Cardiac septum (tissue), 1 donor: ENCODE results near the gene DLG3. TPM values are rescaled to one million over a fixed set of nuclear protein-coding genes. Genes with fewer than 3 reads are reported as not detected.
"Not testable (repeated sequence)": the region's sequence is repeated elsewhere in the genome, so short reads cannot be mapped to it uniquely, and the experiment has no call there.

Source experiments
- DNase-seq: peaks from one replicate; pipeline ENCODE4 v3.0.0-alpha.2; 2020; ENCODE audit warnings: low spot score
- intact Hi-C: fragments of 100-400 bp; cut with DNase I; formaldehyde crosslinking; loops from one replicate; pipeline ENCODE4 v1.14.0; 2022
- long read RNA-seq: library from polyadenylated mRNA; unstranded; transcript quantifications from one replicate; pipeline ENCODE4 v2.0.0, GENCODE V29; 2021
- total RNA-seq: library from RNA; stranded (reverse); fragmentation: NEBNext Ultra II Directional; extraction: Animal tissue kit (Norgen Biotek cat#: 25700); gene quantifications from one replicate; pipeline ENCODE4 v1.2.1, GENCODE V29; 2021
- donor health status: DM: no; HTN: no; CAD: no.

Gene DLG3
- 10.9 TPM for total RNA-seq
- long read RNA-seq, full-length matches to known transcripts = 5 of 21 reads
- long read RNA-seq, partial matches to known transcripts = 5 of 21 reads
- long read RNA-seq, other reads (novel, unspliced or antisense) = 11 of 21 reads

DNA sequence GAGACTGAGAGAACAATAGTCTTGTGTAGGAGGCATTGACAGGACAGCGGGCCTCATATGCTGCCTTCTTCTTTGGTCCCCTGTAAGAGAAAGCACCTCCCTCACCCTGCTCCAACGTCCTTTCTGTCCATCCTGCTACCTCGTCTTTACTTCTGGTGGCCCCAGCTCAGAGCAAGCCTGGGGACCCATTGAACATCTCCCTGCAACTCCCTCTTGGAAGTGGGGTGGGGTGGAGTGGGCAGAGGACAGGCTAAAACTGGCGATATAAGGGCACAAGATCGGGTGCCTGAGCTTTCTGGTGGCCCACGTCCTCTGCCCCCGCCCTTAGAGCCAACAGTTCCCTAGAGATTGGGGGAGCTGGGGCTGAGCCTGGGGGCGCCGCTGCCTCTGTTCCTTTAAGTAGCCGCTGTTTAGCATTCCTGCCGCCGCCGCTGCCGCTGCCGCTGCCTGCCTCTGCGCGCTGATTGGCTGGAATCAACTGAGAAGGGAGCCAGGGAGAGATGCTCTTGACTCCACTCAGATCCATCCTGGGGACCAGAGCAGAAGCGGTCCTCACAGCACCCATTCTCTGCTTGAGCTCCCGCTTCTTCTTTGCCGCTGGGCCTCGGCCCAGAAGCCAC is at the start of gene DLG3:
Gene DLG3 (plus strand): TSS at position 510 of the 620 bp plus-strand sequence. CDS start 367 bp downstream, outside the sequence.
- intact Hi-C loops = no loop called here

DNA sequence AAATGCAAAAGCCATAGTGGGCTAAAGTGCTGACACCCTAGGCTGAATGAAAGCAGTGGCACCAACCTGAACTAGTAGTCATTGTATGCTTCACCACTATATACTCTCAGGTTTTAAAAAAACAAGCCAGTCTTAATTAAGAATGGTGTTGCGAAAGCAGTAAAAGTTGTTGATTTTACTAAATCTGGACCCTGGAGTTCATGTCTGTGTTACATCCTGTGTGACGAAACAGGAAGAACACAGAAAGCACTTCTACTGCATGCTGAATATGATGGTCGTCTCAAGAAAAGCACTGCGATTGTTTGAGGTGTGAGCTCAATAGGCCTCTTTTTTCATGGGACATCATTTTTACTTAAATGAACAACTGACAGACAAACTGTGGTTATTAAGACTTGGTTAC is 45.7 kb upstream of the DLG3 start:
- intact Hi-C loops = no loop called here
- no peak for DNase-seq

More for the DNA sequence above, at the start of gene DLG3:
- DNase-seq = no peak

DNA sequence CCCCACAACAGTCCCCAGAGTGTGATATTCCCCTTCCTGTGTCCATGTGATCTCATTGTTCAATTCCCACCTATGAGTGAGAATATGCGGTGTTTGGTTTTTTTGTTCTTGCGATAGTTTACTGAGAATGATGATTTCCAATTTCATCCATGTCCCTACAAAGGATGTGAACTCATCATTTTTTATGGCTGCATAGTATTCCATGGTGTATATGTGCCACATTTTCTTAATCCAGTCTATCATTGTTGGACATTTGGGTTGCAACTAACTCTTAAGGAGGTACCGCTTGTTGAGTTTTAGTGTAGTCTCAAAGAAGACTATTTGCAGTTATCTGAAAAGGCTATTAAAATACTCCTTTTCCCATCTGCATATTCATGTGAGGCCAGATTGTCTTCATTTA is 44.5 kb upstream of the DLG3 start:
- intact Hi-C loops, DNase-seq: not testable (repeated sequence)

DNA sequence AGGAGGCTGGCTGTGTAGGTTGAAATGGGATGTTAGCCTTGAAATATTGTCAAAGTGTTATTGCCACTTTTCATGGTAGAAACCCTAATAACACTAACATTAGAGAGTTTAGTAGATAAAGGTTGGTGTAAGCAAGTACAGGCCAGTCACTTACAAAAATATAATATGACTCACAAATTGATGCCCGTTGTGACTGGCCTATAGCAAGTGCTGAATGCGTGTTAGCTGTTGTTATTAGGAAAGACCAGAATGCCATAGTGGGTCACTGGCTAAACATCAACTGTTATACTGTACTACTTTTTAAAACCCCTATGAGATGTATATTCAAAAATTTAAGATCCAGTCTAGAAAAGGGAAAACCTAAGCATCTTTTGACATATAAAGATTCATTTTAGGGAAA is 41.9 kb upstream of the DLG3 start:
- no peak for DNase-seq
- intact Hi-C loops = no loop called here

DNA sequence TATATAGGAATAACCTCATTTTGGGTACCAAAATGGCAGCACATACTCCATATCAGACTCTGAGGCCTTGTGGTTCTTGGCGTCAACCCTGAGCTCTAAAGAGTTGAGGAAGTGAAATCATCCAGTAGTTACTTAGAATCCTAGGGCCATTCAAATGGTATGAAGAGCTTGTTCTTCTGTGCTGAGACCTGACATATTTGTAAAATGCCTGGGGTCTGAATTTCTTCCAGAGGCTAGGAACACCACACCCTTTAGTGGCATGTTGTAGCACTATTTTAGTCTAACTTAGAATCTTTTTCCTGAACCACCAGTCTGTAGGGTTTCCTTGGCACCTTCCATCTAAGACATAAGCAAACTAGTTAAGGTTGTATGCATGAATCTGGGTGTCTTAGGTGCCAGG is 39.6 kb upstream of the DLG3 start:
- DNase-seq = no peak
- intact Hi-C loops = no loop called here

DNA sequence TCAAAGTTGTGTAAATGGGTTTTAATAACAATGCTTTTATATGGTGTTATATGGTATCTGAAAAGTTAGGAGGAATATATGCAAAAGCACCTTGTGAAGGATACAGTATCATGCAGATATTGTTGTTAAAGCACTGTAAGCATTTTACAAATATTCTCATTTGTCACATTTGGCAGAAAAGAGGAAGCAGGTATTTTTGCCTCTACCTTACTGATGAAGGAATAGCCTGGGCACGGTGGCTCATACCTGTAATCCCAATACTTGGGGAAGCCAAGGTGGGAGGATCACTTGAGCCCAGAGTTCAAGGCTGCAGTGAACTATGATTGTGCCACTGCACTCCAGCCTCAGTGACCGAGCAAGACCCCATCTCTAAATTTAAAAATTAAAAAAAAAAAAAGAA is 33.7 kb upstream of the DLG3 start:
- no peak for DNase-seq
- intact Hi-C loops = no loop called here

DNA sequence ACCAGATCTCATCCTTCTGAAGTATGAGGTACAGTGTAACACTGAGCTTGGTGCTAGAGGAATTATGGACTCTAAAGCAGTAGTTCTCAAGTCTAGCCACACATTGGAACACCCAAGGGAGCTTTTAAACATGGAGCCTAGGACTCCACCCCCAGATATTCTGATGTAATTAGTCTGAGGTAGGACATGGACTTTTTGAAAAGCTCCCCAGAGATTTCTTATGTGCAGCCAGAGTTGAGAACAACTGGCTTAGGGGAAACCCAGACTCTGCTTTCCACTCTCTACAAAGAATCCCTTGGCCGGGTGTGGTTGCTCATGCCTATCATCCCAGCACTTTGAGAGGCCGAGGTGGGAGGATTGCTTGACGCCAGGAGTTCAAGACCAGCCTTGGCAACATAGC is 33.2 kb upstream of the DLG3 start:
- intact Hi-C loops = no loop called here

DNA sequence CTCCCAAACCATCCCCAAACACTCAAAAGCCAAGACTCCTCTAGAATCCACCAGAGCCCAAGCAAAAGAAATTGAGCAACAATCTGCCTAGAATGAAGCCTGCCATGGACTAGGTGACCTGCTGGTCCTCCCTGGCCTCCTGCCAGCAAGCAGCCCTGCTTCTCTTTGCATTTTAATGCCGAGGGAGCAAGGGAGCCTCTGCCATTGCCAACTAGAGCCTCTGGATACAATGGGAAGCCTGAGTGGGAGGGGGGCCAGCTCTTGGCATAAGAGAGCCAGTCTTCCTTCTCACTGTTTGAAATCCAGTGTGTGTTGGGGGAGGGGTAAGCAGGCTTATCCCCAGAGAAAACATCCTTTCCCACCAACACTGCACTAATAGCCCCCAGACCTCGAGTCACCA is 23.0 kb upstream of the DLG3 start:
- DNase-seq = no peak
- intact Hi-C loops = no loop called here

More for the DNA sequence above, 33.2 kb upstream of the DLG3 start:
- no peak for DNase-seq

DNA sequence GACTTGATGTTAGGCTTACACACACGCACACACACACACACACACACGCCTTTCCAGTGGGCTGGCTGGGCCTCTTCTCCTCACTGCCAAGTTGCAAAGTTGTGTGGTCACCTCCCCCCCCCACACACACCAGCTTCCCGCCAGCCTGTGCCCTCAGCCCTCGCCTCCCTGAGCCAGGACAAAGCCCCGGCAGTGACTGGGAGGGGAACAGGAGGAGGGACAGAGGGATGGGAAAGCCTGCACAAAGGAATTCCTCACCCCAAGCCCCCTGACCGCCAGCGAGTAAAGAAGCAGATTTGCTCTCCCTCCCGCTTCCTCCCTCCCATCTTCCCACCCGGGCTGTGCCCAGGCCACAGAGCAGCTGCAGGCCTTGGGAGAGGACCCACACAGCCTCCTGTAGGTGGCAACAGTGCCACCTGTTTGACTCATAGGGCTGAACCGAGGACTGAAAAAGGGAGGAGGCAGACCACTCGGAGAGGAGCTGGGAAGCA is 21.7 kb upstream of the DLG3 start, which contains the start of gene GDPD2:
Gene GDPD2 (plus strand): TSS at position 464 of the 491 bp plus-strand sequence. CDS start 1,671 bp downstream, outside the sequence.
- intact Hi-C loops = no loop called here
- DNase-seq = no peak

DNA sequence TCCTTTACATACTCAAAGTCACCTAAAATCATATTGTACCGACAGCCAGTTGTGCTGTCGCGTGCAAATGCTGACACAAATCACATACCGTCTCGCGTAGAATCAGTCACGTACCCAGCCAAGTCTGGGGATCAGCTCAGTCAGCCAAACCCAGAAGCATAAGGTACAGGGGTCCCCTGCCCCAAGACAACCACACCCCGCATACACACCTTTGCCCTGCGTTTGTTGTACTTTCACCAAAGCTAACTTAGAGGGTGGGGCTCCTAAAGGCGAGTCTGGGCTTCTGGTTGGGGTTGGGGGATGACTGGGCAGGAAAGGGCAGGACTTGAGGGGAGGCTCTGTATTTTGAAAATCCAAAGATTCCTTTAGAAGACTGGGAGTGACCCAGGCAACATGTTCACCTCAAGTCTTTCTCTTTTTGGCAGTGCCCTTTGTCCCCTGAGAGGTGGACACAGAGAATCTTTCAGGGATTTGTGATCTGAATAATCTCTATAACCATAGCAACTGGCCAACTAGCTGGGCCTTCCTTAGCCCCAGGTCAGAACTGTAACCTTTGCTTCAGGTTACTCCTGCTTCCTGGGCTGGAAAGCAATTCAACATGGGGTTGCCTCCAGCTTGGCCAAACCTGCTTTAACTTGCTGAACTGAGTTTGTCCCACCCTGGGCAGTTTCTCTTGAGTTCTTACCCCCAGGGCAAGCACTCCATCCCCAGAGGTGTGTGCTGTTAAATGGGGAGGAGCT is 20.5 kb upstream of the DLG3 start:
- DNase-seq = no peak
- intact Hi-C loops = no loop called here

DNA sequence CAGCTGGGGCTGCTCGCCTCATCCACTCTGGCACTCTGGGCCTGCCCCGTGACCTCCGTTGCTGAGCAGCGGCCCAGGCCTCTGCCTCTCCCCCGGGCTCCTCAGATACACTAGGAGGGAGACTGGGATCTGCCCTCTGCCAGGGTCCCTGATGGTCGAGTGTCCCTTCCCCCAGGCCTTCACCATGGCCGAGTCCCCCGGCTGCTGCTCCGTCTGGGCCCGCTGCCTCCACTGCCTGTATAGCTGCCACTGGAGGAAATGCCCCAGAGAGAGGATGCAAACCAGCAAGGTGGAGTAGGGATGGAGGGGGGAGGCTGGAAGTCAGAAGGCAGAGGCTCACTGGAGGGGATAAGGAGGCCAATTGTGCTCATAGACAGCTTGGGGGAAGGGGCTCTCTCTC is 19.8 kb upstream of the DLG3 start:
- DNase-seq = no peak
- intact Hi-C loops = no loop called here

DNA sequence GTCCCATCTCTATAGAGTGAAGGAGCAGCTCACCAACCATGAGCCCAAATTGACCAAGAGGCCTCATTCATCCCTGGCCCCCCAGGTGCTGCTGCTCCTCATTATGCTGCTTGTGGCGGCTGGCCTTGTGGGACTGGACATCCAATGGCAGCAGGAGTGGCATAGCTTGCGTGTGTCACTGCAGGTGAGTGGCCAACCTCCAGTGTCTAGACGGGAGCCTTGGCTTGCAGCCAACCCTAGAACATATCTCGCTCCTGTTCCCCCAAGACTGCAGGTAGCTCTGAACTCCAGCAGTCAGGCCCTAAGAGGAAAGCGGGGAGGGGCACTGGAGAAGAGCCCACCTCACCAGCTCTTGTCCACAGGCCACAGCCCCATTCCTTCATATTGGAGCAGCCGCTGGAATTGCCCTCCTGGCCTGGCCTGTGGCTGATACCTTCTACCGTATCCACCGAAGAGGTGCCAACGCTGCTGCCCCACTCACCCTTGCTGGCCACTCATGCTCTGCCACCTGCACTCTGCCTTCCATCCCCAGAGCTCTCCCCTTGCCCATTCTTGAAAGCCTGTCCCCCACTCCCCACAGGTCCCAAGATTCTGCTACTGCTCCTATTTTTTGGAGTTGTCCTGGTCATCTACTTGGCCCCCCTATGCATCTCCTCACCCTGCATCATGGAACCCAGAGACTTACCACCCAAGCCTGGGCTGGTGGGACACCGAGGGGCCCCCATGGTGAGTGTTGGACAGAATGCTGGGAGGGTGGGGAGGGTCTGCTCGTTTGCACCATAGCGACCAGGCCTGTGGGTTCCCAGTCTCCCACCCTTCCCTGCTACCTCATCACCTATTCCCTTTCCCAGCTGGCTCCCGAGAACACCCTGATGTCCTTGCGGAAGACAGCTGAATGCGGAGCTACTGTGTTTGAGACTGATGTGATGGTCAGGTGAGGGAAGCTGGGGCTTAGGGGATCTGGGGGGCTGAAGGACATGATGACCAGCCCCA is 18.1 kb upstream of the DLG3 start:
- intact Hi-C loops = no loop called here
- no peak for DNase-seq

DNA sequence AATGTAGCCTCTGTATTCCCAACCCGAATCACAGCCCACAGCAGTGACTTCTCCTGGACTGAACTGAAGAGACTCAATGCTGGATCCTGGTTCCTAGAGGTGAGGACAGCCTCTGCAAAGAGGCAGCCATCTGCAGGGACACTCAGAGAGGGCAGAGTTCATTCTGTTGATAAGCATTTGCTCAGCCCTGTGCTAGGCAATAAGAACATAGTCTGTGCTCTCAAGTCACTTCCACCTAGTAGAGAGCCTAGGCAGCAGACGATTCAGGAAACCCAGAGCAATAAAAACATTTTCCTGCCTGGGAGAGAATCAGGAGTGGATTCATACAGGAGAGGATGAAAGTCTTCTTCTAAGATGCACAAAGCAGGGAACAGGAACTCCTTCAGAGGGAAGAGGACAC is 17.3 kb upstream of the DLG3 start:
- DNase-seq = no peak

DNA sequence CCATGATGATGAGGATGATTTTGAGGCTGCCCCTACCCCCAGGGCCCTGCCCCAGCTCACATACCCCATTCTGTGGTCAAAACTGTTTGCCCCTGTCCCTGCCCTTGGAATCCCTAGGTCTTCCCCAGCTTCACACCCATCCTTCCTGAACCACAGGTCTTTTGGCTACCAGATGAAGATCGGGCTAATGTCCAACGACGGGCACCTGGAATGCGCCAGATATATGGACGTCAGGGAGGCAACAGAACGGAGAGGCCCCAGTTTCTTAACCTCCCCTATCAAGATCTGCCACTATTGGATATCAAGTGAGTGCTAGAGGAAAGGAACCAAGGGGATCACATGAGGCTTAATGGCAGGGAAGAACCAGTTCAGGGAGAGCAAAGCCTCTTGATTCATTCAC is 14.9 kb upstream of the DLG3 start:
- no peak for DNase-seq

More for the DNA sequence above, 17.3 kb upstream of the DLG3 start:
- intact Hi-C loops = no loop called here

DNA sequence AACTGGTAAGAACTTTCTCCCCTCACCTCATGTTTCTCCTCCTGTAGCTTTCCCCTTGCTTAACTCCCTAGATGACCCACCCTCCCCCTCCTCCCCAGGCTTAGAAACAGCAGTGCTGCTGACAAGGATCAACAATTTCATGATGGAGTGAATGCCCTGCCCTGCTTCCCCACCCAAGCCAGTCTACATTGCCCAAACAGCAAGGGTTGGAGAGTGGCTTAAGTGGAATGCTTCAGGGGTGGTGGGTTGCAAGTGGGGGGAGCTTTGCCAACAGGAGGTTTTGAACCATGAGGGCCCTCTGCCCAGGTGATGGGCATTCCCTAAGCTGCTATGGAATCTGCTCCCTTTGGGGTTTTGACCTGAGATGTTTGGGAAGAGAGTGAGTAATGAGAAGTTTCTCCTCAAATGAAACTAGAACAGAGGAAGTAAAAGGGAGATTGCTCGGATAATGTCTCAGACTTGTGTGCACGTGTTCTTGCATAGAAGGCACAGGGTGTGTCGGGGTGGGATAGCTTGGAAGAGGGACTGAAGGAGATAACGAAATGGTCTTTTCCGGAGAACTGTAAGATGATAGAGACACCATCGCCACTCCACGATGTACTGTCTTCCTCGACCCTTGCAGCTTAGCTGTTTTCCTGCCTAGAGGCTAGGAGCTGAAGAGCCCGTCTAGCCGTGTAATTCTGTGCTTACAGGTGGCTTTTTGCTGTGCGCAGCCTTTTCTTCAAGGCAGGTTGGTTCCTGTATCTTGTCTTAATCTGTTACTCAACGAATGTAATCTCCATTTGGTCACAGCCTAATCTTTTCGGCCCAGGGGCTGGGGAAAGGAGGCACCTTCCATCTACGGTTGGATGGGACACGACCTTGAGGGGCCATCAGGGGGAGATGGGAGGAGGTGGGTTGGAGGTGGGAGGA is 11.4 kb upstream of the DLG3 start:
- intact Hi-C loops = no loop called here
- no peak for DNase-seq

More for the DNA sequence above, 14.9 kb upstream of the DLG3 start:
- intact Hi-C loops = no loop called here

DNA sequence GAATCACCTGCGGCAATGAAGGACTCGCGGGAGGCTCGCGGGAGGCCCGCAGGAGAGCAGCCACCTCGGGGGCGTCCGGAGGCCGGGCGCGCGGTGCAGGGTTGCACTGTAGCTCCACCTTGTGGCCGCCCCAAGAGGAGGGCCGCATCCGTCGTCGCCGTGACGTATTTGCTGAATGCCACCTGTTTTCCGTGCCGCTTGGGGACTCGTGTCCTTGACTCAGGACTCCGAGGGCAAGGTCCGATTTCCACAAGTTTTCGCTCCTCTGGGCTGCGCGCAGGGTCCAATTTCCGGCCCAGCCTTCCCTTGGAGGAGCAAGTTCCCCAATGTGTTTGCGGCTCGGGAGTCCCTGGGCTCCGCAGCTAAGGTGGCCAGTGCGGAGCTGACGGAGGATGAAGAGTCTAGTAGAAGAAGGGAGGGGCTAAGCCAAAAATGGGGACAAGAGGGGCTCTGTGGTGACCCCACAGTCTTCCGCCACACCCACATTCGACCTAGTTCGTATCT is 10.7 kb upstream of the DLG3 start:
- intact Hi-C loops = no loop called here
- peak; percentile 85 for DNase-seq

DNA sequence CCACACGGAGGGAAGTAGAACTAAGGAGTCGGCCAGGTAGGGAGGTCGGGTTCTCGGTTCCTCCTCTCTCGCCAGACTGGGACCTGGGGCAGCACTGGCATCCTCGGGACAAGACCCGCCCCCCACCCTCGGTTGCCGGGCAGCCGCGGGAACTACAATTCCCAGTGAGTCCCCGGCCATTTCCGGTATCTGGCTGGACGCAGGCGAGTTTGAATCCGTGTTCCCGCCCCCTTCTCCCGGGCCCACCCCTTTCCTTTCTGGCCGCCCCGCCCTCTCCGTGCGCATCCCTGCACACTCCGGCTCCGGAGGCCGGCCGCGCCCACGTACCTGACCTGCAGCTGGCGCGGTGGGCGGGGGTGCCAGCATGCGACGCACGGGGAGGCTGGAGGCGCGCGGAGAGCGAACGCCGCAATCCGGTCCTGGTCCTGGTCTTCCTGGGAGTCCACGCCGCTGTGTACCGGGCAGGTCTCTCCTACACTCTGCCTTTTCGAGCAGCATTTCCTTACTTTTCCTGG is 10.2 kb upstream of the DLG3 start:
- intact Hi-C loops = no loop called here
- DNase-seq = peak; percentile 90

DNA sequence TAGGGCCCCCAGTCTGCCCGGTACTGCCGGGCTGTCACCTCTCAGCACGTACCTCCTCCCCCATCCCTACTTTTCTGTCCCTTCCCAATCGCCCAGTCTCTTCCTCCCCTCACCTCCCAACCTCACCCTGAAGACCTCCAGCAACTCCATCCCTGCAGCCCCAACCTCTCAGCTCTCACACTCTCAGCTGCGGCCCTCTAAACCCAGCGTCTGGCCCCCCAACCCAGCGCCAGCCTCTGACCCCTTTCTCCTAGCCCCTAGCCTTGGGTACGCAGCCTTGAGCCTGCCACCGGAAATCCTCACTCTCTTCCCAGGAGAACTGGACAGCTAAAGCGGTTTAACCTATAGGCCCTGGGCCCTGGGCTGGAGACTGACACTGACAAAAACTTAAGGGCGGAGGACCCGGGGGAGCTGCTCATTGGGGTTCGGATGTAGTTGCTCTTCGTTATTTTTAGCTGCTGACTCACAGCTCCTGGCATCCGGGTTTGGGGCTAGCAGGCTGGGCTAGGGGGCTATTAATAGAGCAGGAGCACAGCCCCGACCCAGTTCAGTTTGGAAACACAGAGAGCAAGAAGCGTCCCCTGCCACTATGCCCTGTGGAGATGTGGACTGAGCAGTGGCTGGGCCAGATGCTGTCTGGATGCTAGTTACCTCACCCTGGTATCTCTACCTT is 9.6 kb upstream of the DLG3 start:
- intact Hi-C loops = no loop called here

More for the DNA sequence above, 9.6 kb upstream of the DLG3 start:
- no peak for DNase-seq
